Measurements from ENCODE around the gene SYVN1.

The SYVN1 gene

DNA sequence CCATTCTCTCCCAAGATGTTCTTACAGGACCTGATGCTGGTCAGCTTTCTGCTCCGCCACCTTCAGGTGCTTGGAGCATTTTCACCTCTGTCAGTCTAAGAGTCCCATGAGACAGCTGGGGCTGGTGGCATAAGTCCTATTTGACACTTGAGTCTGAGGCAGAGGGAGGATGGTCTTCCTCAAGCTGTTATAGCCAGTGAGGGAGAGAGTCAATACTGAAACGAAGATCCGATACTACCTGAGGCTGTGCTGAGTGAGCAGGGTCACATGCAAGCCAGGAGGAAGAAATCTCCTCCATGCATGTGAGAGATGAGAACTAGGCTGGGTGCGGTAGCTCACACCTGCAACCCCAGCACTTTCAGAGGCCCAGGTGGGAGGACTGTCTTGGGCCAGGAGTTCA is 44.7 kb downstream of the SYVN1 start:
- in situ Hi-C loops (cut with MboI; ENCODE audit: low sequenced_read_pairs) = no loop called here

DNA sequence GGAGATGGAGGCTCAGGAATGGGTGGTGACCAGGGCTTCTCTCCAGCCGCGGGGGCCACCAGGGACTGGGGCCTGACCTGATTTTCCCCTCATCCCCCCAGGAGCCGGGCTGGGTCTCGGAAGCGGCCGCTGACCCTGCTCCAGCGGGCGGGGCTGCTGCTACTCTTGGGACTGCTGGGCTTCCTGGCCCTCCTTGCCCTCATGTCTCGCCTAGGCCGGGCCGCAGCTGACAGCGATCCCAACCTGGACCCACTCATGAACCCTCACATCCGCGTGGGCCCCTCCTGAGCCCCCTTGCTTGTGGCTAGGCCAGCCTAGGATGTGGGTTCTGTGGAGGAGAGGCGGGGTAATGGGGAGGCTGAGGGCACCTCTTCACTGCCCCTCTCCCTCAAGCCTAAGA is 46.5 kb downstream of the SYVN1 start:
- in situ Hi-C loops (cut with MboI; ENCODE audit: low sequenced_read_pairs) = no loop called here

DNA sequence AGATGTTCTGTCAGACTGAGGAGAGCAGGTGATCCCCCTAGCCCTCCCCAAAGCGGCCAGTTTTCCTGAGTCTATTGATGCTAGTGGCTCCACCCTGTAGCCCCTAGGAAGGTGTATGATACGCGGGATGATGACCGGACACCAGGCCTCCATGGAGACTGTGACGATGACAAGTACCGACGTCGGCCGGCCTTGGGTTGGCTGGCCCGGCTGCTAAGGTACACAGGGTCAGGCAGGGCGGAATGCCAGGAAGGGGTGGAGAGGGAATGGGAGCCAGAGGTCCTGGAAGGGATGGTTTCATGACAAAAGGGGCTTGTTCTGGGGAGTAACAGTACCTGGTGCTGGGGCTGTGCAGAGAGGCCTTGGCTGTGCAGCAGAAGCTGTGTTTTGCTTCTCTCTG is 47.1 kb downstream of the SYVN1 start:
- in situ Hi-C loops (cut with MboI; ENCODE audit: low sequenced_read_pairs) = no loop called here

DNA sequence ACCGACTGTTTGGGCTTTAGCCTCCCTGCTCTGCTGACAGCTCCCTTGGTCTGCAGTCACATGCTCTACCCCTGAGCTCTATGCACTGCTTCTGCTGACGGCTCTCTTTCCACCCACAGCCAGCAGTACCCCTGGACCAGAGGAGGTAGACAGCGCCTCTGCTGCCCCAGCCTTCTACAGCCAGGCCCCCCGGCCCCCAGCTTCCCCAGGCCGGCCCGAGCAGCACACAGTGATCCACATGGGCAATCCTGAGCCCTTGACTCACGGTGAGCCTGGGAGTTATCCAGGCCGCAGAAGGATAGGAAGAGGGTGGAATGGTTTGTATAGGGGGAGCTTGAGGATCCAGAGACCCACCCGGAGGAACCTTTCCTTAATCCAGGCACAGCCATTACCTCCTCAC is 47.5 kb downstream of the SYVN1 start:
- in situ Hi-C loops (cut with MboI; ENCODE audit: low sequenced_read_pairs) = no loop called here

DNA sequence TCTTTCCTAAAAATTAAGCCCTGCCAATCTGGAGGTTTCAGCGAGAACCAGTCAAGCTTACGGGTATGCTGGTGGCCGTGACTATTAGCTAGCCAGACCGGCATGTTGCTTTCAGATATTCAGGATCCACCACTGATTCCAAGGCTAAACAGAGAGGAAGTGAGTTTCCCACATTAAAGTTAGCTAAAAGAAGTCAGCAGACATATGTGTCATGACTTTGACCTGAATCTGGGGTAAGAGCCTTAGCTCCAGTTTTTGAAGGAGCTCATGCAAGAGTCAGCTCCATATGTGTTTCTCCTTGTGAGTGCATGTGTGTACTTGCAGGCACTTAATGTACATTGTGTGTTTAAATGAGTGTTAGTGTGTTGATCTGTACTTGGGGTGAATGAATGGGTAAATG is 48.9 kb downstream of the SYVN1 start:
- in situ Hi-C loops (cut with MboI; ENCODE audit: low sequenced_read_pairs) = no loop called here

DNA sequence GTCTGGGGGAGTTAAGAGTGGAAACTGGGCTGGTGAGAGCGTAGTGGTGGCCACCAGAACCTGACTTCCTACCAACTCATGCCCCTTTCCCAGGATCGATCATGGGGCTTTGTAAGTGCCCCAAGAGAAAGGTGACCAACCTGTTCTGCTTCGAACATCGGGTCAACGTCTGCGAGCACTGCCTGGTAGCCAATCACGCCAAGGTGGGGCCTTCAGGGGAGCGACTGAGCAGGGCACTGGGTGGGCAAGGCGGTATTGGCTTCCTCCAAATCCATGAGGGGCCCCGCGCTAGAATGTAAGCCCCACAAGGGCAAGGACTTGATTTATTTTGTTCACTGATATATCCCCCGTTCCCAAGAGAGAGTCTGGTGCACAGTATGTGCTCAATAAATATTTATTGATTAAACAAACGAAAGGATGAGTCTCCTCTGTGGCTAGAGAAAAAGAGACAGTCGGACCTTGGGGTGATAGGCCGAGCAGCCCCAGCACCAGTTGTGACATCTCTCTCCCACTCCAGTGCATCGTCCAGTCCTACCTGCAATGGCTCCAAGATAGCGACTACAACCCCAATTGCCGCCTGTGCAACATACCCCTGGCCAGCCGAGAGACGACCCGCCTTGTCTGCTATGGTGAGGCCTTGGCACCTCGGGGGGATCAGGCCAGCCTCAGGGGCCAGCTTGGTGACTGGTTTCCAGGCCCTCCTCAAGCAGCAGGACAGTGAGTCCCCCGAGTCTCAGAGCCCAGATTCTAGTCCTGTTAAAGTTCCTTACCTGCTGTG is 49.5 kb downstream of the SYVN1 start:
- in situ Hi-C loops (cut with MboI; ENCODE audit: low sequenced_read_pairs) = no loop called here

DNA sequence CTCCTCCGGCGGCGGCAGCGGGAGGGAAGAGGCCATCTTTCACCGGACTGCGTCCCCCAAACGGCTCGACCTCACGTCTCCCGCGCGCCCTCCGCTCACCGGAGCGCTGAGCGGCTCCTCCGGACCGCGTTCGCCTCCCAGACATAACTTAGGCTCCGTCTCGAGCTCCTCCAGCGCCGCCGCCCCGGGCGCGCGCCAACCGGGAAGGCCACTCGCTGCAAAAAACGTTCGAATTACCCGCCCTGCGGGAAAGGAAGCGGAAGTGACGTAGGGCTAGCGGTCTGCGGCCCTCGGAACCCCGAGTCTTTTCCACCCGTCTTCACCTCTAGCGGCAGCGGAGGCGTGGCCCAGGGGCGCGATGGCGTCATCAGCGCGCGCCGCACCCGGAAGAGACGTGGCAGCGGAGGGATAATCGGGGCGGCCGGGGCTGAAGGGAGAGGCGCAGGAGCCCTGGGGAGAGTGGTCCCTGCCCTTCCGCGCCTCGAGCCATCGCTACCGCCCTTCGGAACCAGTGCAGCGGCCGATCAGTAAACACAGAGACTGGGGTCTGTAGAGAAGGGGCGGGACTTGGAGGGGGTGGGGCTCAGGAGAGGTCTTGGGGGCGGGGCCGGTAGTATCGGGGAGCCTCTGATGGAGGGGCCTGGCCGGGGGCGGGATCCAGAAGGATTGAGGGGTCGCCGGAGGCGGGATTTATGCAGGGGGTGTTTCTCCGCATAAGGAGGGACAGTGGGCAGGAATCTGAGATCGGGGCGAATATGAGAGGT is 50.3 kb downstream of the SYVN1 start, which contains the start of the genes CDCA5 and ZFPL1:
TSS of gene CDCA5 (minus strand) at position 207 of the 764 bp plus-strand sequence. CDS start at position 145, 62 bp downstream.
TSS of gene ZFPL1 (plus strand) at position 389 of the 764 bp plus-strand sequence. CDS start 477 bp downstream, outside the sequence.
- in situ Hi-C loops (cut with MboI; ENCODE audit: low sequenced_read_pairs) = no loop called here

DNA sequence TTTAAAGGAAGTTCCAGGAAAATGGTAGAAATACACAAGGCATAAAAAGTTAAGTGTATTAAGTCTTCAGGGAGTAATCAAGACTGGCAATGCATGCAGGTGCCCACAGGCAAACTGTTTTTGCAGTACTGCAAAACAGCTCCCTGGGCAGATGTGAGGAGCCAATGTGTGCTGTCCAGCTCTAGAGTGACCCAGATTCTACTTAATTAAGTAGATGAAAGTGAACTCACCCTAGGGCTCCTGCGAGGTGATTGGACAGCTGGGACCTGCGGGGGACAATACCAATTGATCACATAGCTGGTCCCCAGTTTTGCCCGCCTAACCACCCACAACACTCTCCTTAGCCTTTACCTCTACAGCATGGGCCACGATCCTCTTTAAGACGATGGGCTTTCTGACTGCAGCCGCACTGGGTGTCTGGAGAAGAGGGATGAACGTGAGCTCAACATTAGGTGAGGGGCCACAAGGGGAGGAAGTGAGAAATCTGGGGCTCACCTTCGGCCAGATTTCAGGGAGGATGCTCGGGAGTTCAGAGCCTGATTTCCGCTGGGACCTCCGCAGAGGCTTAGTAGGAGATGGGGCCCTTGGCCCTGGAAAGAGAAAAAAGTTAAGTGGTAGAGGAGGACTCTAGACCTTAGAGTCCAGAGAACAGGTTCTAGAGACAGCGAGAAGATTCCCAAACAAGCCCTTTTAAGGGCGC is 51.0 kb downstream of the SYVN1 start:
- in situ Hi-C loops (cut with MboI; ENCODE audit: low sequenced_read_pairs) = no loop called here

DNA sequence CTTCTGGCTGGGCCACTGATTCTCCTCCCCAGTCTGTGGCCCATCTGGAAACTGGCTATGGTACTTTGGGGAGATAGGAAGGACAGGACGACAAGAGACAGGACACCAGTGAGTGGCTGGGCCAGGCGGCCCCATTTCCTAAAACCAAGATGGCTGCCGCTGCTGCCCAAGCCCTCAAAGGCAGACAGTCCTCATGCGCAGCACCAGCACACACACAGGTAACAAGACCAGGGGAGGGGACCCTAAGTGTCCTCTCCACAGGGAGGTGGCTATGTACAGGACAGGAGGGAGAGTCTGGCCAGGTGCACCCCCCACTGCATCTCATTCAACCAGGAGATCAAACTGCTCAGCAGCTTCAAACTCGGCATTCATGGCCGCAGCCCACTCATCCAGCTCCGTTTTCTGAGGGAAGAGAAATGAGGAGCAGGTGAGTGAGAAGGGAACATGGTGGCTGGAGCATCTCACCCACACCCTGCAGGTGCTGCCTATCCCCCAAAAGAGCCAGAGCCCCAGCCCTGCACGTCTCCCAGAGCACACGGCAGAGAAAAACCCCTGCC is 55.5 kb downstream of the SYVN1 start:
- in situ Hi-C loops (cut with MboI; ENCODE audit: low sequenced_read_pairs) = no loop called here

DNA sequence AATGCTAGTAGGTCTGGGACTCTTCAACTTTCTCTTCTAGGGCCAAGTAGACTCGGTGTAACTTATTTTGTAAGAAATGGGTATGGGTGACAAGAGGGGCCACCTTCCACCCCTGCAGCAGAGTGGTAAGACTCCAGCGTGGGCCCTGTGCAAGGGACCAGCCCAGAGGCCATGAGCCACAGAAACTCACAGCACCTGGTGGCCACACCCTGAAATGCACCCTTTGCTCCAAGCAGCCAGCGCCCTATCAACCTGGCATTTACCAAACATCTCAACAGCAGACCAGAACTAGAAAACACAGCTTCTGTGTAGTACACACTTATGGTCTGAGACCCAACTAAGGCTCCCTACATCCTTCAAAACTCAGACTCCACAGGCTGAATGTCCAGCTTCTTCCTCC is 56.2 kb downstream of the SYVN1 start:
- in situ Hi-C loops (cut with MboI; ENCODE audit: low sequenced_read_pairs) = no loop called here

DNA sequence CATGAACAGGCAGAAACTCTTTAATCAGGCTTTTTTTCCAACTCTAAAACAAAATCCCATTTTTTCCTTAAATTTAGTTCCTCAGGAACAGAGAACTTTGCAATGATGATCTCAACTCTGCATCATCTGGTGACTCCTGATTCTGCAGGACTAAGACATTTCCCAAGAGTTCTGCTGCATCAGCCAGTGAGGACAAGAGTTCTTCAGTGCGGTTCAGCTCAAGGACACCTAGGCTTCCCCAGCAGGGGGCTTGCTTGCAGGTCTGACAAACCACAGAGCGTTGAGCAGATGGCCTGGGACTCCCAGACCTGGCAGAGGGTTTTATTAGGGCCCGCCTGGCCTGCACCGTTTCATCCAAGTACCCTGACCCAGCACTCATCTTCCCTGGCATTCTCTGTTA is 56.9 kb downstream of the SYVN1 start:
- in situ Hi-C loops (cut with MboI; ENCODE audit: low sequenced_read_pairs) = no loop called here

All from HL-60/S4 treated with retinoic acid at 250 ng/mL for 4 days and 3 days (cell line).